Activated CD4-positive, alpha-beta T cell treated with anti-CD3 and anti-CD28 coated beads, Interleukin-2, amount 10 ng/mL, durations not matched to agents 24 days and 14 days (primary cell): ENCODE data around the gene C3. TPM values are rescaled to one million over a fixed set of nuclear protein-coding genes. Genes with fewer than 3 reads are reported as not detected.
"Not testable (repeated sequence)": the region's sequence is repeated elsewhere in the genome, so short reads cannot be mapped to it uniquely, and the experiment has no call there.

Experiments used
- DNase-seq: peaks from one replicate; pipeline ENCODE4 v3.0.0; 2022
- H3K27ac Mint-ChIP-seq: one replicate; pipeline ENCODE4 v1.8.0; 2022; ENCODE audit warnings: mild to moderate bottlenecking, mixed read lengths
- H3K27me3 Mint-ChIP-seq: one replicate; pipeline ENCODE4 v1.8.0; 2022; ENCODE audit warnings: mixed read lengths
- H3K36me3 Mint-ChIP-seq: one replicate; pipeline ENCODE4 v1.8.0; 2022; ENCODE audit warnings: low read depth, mild to moderate bottlenecking, mixed read lengths
- H3K4me1 Mint-ChIP-seq: one replicate; pipeline ENCODE4 v1.8.0; 2021; ENCODE audit warnings: mixed read lengths
- H3K4me3 Mint-ChIP-seq: one replicate; pipeline ENCODE4 v1.8.0; 2022; ENCODE audit warnings: mild to moderate bottlenecking, moderate library complexity, mixed read lengths
- H3K9me3 Mint-ChIP-seq: one replicate; pipeline ENCODE4 v1.8.0; 2021; ENCODE audit warnings: mixed read lengths
- intact Hi-C: fragments of 100-400 bp; cut with micrococcal nuclease; formaldehyde crosslinking; loops from one replicate; pipeline ENCODE4 v1.15.1; 2023
- total RNA-seq: library from RNA; stranded (reverse); gene quantifications from 2 replicates; pipeline ENCODE4 v1.2.3, GENCODE V29; 2022

The C3 gene
- total RNA-seq, 1 donor from 2014 or later = 4.8 TPM

GRCh38 chr19:6710273-6711077 lies 10.0 kb downstream of the C3 start:
- H3K27me3 Mint-ChIP-seq = peaks cover 44% of the 10 kb centered on the region
- peaks cover 13% of the 10 kb centered on the region for H3K4me1 Mint-ChIP-seq
- H3K9me3 Mint-ChIP-seq = no peaks in the 10 kb centered on the region
- intact Hi-C loops = no loop called here
- H3K36me3 Mint-ChIP-seq = no peaks in the 10 kb centered on the region
- peak overlapping the region; percentile 45 for H3K27ac Mint-ChIP-seq
- H3K4me3 Mint-ChIP-seq = peak overlapping the region; percentile 69
- DNase-seq = no peak

- Mint-ChIP-seq H3K9me3 (no peaks in the 10 kb centered on the region), H3K27ac (peak overlapping the region; percentile 59), H3K4me3 (no peak overlapping the region), H3K36me3 (no peaks in the 10 kb centered on the region), H3K27me3 (peaks cover 44% of the 10 kb centered on the region), H3K4me1 (peaks cover 13% of the 10 kb centered on the region)
- intact Hi-C loops = no loop called here
- no peak for DNase-seq
Observed at GRCh38 chr19:6709549-6709948, 10.9 kb downstream of the C3 start.

- H3K9me3 Mint-ChIP-seq, H3K36me3 Mint-ChIP-seq, H3K4me3 Mint-ChIP-seq, H3K27ac Mint-ChIP-seq, intact Hi-C loops, DNase-seq: not testable (repeated sequence)
- peaks cover 44% of the 10 kb centered on the region for H3K27me3 Mint-ChIP-seq
- H3K4me1 Mint-ChIP-seq = peaks cover 13% of the 10 kb centered on the region
Observed at GRCh38 chr19:6708913-6709312, 11.5 kb downstream of the C3 start.

- no peak overlapping the region for H3K4me3 Mint-ChIP-seq
- H3K36me3 Mint-ChIP-seq = no peaks in the 10 kb centered on the region
- H3K27ac Mint-ChIP-seq = no peak overlapping the region
- intact Hi-C loops = no loop called here
- peaks cover 13% of the 10 kb centered on the region for H3K4me1 Mint-ChIP-seq
- H3K27me3 Mint-ChIP-seq = peaks cover 44% of the 10 kb centered on the region
- no peak for DNase-seq
- H3K9me3 Mint-ChIP-seq = no peaks in the 10 kb centered on the region
Observed at GRCh38 chr19:6708346-6708745, 12.1 kb downstream of the C3 start.

- Mint-ChIP-seq H3K4me1 (peaks cover 13% of the 10 kb centered on the region), H3K27ac (no peak overlapping the region), H3K36me3 (no peaks in the 10 kb centered on the region), H3K27me3 (peaks cover 46% of the 10 kb centered on the region), H3K9me3 (no peaks in the 10 kb centered on the region), H3K4me3 (no peak overlapping the region)
- no peak for DNase-seq
- intact Hi-C loops = no loop called here
Observed at GRCh38 chr19:6707658-6708018, 12.8 kb downstream of the C3 start.

GRCh38 chr19:6707011-6707657 lies 13.3 kb downstream of the C3 start:
- Mint-ChIP-seq H3K4me3 (no peak overlapping the region), H3K36me3 (no peaks in the 10 kb centered on the region), H3K9me3 (no peaks in the 10 kb centered on the region), H3K27ac (no peak overlapping the region), H3K4me1 (peaks cover 13% of the 10 kb centered on the region), H3K27me3 (peaks cover 41% of the 10 kb centered on the region)
- no peak for DNase-seq
- intact Hi-C loops = no loop called here

GRCh38 chr19:6706633-6706958 lies 13.9 kb downstream of the C3 start:
- no peak for DNase-seq
- H3K27ac Mint-ChIP-seq = no peak overlapping the region
- no peaks in the 10 kb centered on the region for H3K9me3 Mint-ChIP-seq
- H3K27me3 Mint-ChIP-seq = peaks cover 39% of the 10 kb centered on the region
- peaks cover 13% of the 10 kb centered on the region for H3K4me1 Mint-ChIP-seq
- no peaks in the 10 kb centered on the region for H3K36me3 Mint-ChIP-seq
- H3K4me3 Mint-ChIP-seq = no peak overlapping the region
- intact Hi-C loops = no loop called here

- Mint-ChIP-seq H3K4me1 (peaks cover 12% of the 10 kb centered on the region), H3K27me3 (peaks cover 34% of the 10 kb centered on the region), H3K36me3 (no peaks in the 10 kb centered on the region), H3K9me3 (no peaks in the 10 kb centered on the region), H3K4me3 (no peak overlapping the region), H3K27ac (no peak overlapping the region)
- no peak for DNase-seq
- intact Hi-C loops = no loop called here
Observed at GRCh38 chr19:6705931-6706632, 14.4 kb downstream of the C3 start.

- no peak overlapping the region for H3K4me3 Mint-ChIP-seq
- H3K27me3 Mint-ChIP-seq = peaks cover 2% of the 10 kb centered on the region
- H3K27ac Mint-ChIP-seq = no peak overlapping the region
- no peaks in the 10 kb centered on the region for H3K36me3 Mint-ChIP-seq
- no peaks in the 10 kb centered on the region for H3K9me3 Mint-ChIP-seq
- no peak for DNase-seq
- peaks cover 3% of the 10 kb centered on the region for H3K4me1 Mint-ChIP-seq
- intact Hi-C loops = no loop called here
Observed at GRCh38 chr19:6700586-6701316, 19.7 kb downstream of the C3 start.

GRCh38 chr19:6699935-6700334 lies 20.5 kb downstream of the C3 start:
- intact Hi-C loops = no loop called here
- H3K4me1 Mint-ChIP-seq = peaks cover 3% of the 10 kb centered on the region
- H3K4me3 Mint-ChIP-seq = no peak overlapping the region

GRCh38 chr19:6697291-6697690 lies 23.2 kb downstream of the C3 start:
- Mint-ChIP-seq H3K36me3 (no peaks in the 10 kb centered on the region), H3K27ac (no peak overlapping the region), H3K4me3 (no peak overlapping the region), H3K9me3 (no peaks in the 10 kb centered on the region), H3K27me3 (no peaks in the 10 kb centered on the region), H3K4me1 (peaks cover 3% of the 10 kb centered on the region)
- DNase-seq = no peak
- intact Hi-C loops = no loop called here

More at GRCh38 chr19:6699935-6700334, 20.5 kb downstream of the C3 start:
- Mint-ChIP-seq H3K36me3 (no peaks in the 10 kb centered on the region), H3K9me3 (no peaks in the 10 kb centered on the region), H3K27me3 (peaks cover 2% of the 10 kb centered on the region), H3K27ac (no peak overlapping the region)
- DNase-seq = no peak

GRCh38 chr19:6696239-6696820 lies 24.1 kb downstream of the C3 start:
- Mint-ChIP-seq H3K27me3 (peaks cover under 1% of the 10 kb centered on the region), H3K4me1 (peaks cover 3% of the 10 kb centered on the region), H3K4me3 (no peak overlapping the region), H3K27ac (no peak overlapping the region), H3K36me3 (no peaks in the 10 kb centered on the region), H3K9me3 (no peaks in the 10 kb centered on the region)
- no peak for DNase-seq
- intact Hi-C loops = no loop called here

- H3K4me1 Mint-ChIP-seq = peaks cover 4% of the 10 kb centered on the region
- no peak overlapping the region for H3K27ac Mint-ChIP-seq
Observed at GRCh38 chr19:6694147-6694815, 26.2 kb downstream of the C3 start.

More at GRCh38 chr19:6694147-6694815, 26.2 kb downstream of the C3 start:
- peaks cover 2% of the 10 kb centered on the region for H3K27me3 Mint-ChIP-seq
- intact Hi-C loops = no loop called here
- H3K4me3 Mint-ChIP-seq = no peak overlapping the region
- no peak for DNase-seq
- H3K36me3 Mint-ChIP-seq = no peaks in the 10 kb centered on the region
- H3K9me3 Mint-ChIP-seq = no peaks in the 10 kb centered on the region
